ENCODE data around the gene CWC22.
"Not testable (repeated sequence)": the region's sequence is repeated elsewhere in the genome, so short reads cannot be mapped to it uniquely, and the experiment has no call there.

The CWC22 gene

GRCh38 chr2:179948058-179948457, 59.0 kb downstream of the CWC22 start:
- no peak for DNase-seq

- no peak for DNase-seq
These were observed 60.1 kb downstream of the CWC22 start for GRCh38 chr2:179946810-179947615.

GRCh38 chr2:179946346-179946745, 60.8 kb downstream of the CWC22 start:
- DNase-seq, result no peak

GRCh38 chr2:179939259-179939658, 67.8 kb downstream of the CWC22 start:
- no peak for DNase-seq

GRCh38 chr2:179938026-179938425, 69.1 kb downstream of the CWC22 start:
- no peak for DNase-seq

GRCh38 chr2:179936654-179937053, 70.4 kb downstream of the CWC22 start:
- no peak for DNase-seq

- no peak for DNase-seq
These were observed 71.0 kb downstream of the CWC22 start for GRCh38 chr2:179936141-179936540.

- no peak for DNase-seq
These were observed 74.3 kb downstream of the CWC22 start for GRCh38 chr2:179932786-179933185.

GRCh38 chr2:179931502-179931901, 75.6 kb downstream of the CWC22 start:
- DNase-seq, result no peak

- DNase-seq, result not testable (repeated sequence)
These were observed 77.1 kb downstream of the CWC22 start for GRCh38 chr2:179929997-179930396.

GRCh38 chr2:179927041-179927440, 80.1 kb downstream of the CWC22 start:
- no peak for DNase-seq

GRCh38 chr2:179925713-179926112, 81.4 kb downstream of the CWC22 start:
- DNase-seq, result no peak

- no peak for DNase-seq
These were observed 89.8 kb downstream of the CWC22 start for GRCh38 chr2:179917272-179917671.

GRCh38 chr2:179915395-179915992, 91.6 kb downstream of the CWC22 start:
- DNase-seq, result no peak

GRCh38 chr2:179913809-179914208, 93.3 kb downstream of the CWC22 start:
- no peak for DNase-seq

- DNase-seq, result no peak
These were observed 95.5 kb downstream of the CWC22 start for GRCh38 chr2:179911569-179911968.

GRCh38 chr2:179910735-179911113, 96.4 kb downstream of the CWC22 start:
- no peak for DNase-seq

GRCh38 chr2:179909845-179910734, 97.0 kb downstream of the CWC22 start:
- DNase-seq, result no peak

- no peak for DNase-seq
These were observed 106.4 kb downstream of the CWC22 start for GRCh38 chr2:179900655-179901054.

GRCh38 chr2:179899666-179900065, 107.4 kb downstream of the CWC22 start:
- DNase-seq, result no peak

GRCh38 chr2:179898873-179899272, 108.2 kb downstream of the CWC22 start:
- no peak for DNase-seq
